ENCODE data around the gene TUBGCP2.
A peak's percentile ranks its signal among the peaks of the same experiment; 100 is the strongest.

The TUBGCP2 gene

DNA sequence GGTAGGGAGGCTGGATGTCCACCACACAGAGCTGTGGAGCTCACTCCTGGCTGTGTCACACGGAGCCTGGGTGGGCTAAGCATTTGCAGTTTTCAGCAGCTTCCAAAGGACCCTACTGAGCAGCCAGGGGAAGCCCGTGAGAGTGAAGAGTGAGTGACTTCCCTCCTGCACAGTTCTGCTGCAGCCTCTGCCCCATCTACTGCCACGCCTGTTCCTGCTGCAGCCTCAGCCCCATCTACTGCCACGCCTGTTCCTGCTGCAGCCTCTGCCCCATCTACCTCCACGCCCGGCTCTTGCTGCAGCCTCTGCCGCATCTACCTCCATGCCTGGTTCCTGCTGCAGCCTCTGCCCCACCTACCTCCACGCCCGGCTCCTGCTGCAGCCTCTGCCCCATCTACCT is 44.2 kb downstream of the TUBGCP2 start:
- DNase-seq (ENCODE audit: low spot score), result no peak

DNA sequence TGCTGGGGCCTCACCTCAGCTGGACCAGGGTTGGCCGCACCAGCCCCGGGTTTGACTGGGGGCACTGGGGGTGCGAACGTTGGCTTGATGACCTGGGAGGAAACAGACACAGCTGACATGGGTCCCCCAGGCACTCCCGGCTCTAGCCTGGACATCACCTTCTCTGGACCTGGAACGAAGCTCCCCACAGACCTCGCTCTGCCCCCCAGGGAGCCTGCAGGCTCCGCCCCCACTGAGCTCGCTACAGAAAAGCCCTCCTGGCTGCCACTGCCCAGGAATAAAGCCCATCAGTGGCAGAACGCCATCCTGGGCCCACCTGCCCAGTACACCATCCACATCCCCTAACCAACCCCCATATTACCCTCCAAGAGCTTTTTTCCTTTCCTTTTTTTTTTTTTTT is 45.0 kb downstream of the TUBGCP2 start:
- DNase-seq (ENCODE audit: low spot score), result no peak

DNA sequence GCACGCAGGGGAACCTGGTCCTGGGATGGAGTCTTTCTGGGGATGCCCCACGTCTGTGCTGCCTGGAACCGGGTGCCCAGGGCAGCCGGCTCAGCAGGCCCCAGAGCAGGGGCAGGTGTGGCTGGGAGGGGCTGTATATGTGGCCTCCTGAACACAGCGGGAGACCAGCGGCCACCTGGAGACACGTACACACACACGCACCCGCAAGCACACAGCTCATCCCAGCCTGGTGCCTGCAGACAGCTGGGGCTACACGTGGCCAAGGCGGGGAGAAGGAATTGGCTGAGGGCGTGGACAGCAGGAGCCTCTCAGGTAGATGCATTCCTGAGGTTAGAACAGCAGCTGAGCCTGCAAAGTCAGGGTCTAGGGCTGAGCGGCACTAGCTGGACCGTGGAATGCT is 46.0 kb downstream of the TUBGCP2 start:
- DNase-seq (ENCODE audit: low spot score), result no peak

DNA sequence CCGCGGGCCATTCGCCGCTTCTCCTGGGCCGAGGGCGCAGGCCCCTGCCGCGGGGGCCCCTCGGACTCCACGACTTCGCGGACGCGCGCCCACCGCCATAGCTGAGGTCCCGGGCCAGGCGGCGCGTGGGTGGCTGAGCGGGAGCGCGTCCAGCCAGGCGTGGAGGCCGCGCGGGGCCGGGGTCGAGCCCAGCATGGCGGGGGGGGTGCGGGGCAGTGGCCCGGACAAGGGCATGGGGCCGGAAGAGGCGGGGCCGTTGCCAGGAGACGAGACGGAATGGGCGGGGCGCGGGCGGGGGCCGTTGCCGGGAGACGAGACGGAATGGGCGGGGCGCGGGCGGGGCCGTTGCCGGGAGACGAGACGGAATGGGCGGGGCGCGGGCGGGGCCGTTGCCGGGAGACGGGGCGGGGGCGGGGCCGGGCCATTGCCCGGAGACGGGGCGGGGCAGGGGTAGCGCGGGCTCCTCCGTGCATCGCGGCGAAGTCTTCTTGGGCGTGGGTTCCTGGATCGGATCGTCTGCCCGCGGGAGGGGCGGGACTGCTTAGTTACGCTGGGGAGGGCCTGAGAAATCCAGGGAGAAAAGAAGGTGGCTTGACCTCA is 46.8 kb downstream of the TUBGCP2 start:
- DNase-seq (ENCODE audit: low spot score), result peak; percentile 85

DNA sequence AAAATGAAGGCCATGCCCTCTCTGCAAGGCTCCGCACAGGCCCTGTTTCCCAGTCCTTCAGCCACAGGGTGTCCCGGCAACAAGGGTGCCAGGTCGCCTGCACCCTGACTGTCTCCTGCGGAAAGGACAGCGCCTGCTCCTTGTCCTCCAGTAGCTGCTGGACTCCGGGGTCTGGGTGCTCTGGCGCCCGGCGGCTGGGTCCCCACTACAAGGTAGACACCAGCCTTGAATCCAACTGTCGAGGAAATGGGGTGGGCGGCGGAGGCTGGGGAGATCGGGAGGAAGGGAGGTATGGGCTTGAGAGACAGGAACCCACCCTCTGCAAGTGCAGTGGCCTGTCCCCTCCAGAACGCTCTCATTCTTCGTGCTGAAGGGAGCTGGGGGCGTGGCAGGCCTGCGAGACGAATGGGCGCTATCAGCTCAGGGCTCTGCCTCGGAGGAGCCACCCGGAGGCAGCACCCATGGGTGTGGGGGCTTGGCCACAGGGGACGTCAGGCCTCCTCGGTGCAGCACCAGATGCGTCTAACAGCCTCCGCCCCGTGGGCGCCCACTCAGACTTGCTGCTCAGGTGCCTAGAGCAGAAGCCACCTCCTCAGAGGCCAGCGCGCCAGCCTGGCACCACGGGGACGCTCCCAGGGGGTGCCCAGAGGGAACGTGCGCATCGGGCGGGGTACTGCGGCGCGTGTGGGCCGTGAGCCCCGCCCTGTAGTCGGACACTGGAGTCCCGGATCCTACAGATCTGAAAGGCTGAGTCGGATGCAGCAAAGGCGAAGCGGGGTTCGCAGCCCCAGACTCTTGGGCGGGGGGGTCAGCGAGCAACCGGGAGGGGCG is 47.6 kb downstream of the TUBGCP2 start:
- peak; percentile 68 for DNase-seq (ENCODE audit: low spot score)

DNA sequence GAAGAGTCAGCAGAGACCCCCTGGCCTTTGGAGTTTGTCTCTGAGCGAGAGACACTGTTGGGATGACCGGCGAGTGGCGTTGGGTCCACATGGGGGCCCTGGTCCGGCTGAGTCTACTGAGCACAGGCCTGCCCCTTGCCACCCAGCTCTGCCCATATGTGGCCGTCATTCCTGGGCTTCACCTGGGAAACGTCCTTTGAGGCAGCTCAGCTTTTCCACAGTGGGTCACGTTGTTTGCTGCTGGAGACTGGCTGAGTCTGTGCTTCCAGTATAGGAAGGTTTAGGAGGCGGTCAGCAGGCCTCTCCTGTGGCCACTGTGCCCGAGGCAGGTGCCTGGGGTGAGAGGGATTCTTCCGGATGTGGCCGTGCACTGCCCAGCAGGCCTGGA is 49.1 kb downstream of the TUBGCP2 start:
- no peak for DNase-seq (ENCODE audit: low spot score)

DNA sequence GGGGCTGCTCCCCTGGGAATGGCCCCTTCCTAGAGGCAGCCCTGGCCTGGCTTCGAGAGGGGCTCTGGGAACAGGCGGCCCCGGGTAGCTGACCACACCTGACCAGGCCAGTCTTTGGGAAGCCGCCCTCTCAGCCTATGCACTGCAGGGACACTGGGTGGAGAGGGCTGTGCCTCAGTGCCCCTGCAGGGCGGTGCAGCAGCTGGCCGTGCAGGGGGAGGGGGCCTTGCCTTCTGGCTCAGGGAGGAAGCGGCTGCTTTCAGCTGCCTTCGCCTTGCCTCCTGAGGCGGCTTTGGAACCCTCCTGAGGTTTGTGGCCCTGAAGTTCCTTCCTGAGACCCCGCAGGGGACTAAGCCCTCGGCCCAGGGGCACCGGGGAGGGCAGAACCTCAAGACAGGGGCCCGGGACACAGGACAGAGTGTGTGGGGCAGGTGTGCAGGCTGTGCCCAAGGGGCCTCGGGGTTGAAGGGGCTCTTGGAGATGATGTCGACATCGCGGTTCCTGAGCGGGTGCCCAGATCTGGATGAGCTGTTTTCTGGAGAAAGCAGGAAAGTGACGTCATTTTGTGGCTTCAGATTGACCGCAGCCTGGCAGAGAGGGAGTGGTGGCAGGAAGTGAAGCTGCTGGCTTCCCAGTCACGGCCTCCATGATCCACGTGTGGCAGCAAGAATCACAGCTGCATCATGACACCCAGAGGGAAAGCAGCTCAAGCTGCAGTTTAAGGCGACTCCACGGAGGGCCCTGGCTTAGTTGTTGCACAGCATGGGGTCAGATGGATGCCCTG is 49.7 kb downstream of the TUBGCP2 start:
- no peak for DNase-seq (ENCODE audit: low spot score)

DNA sequence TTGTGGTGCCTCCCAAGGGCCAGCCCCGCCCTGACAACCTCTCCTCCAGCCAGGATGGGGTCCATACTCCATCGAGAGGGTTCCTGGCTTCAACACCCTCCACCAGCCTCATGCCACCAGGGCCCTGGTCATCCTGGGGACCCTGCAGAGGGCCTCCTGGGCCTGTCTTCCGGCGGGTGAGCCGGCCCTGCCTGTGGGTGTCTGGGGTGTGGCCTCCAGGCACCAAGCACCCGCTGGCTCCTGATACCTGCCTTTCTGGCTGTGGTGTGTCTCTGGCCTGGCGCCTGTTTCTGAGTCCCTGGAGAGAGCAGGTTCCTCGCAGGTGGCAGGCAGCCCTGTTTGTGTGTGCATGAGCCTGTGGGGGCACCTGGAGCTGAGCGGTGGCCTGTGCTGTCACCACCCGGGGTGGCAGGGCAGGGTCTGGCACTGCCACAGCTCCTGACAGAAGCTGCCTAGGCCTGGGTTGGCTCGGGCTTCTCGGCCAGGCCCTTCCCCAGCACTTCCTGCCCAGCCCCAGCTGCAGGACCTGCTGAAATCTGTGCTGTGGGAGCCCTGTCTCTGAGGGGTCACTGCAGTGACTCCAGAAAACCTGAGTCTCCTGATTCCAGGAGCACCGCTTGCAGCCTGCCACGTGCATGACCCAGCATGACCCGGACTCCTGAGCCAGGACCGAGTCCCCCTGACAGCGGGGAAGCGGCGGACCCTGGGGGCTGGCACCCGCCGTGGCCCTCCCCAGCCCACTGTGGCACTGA is 50.4 kb downstream of the TUBGCP2 start:
- DNase-seq (ENCODE audit: low spot score), result no peak

DNA sequence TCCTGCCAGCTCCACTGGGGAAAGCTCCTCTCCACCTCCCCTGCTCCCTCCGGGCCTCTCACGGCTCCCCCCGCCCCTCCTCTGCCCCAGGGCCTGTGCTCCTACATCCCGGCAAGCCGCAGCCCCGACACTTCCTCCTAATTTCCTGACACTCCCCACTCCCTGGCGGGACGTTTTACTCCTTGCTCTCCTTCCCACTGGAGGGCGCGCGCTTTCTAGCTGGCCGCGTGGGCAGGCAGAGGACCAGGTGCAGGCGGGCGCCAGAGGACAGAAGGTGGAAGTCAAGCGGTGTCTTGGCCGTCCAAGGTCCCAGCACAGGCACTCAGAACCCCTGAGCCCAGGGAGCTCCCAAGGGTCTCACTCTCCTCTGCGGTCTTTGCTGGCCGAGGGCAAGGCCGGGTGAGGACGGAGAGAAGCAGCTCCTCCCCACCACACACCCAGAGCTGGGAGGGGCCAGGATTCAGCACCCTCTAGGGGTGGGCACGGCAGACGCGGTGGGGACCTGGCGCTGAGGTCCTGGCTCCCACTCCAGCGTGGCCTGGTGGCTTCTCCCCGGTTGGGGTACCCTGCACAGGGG is 51.1 kb downstream of the TUBGCP2 start:
- peak; percentile 71 for DNase-seq (ENCODE audit: low spot score)

DNA sequence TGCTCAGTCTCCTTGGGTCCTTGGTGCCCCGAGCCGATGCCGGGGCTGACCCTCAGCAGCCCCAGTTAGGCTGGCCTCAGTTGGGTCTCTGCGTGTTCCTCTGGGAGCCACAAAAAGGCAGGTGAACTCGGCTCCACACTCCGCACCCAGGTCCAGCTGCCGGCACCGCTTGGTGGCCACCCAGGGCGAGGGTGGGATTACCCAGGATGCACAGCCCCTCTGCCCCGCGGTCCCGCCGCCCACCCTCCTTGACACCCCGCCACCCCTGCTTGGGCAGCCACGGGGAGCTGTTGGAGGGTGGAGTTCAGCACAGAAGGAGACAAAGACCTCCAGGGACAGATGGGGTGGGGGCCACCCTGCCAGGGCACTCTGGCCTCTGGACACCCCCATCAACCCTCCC is 53.3 kb downstream of the TUBGCP2 start:
- no peak for DNase-seq (ENCODE audit: low spot score)

DNA sequence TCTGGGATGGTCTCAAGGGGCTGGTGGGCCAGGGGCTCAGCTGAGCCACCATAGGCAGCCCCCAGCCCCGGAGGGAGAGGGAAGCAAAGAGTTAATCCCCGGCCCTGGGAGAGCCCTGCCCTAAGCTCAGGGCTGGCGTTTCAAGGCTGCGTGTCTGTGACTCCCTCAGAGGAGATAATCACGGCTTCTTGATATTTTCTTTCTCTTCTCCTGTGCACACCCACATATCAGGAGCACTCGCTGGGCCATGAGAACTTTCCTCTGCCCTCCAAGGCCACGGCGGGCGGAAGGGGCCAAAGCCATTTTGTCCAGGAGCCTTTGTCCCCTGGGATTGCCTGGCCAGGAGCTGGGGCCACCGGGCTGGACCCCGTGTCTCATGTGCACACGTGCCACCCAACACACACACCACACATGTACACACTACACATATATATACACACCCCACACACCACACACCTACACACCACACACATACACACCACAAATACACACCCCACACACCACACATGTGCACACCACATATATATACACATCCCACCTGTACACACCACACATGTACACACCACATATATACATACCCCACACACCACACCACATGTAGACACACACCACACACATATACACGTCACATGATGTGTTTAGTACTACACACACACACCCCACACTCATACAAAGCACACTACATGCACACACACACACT is 54.1 kb downstream of the TUBGCP2 start:
- no peak for DNase-seq (ENCODE audit: low spot score)

DNA sequence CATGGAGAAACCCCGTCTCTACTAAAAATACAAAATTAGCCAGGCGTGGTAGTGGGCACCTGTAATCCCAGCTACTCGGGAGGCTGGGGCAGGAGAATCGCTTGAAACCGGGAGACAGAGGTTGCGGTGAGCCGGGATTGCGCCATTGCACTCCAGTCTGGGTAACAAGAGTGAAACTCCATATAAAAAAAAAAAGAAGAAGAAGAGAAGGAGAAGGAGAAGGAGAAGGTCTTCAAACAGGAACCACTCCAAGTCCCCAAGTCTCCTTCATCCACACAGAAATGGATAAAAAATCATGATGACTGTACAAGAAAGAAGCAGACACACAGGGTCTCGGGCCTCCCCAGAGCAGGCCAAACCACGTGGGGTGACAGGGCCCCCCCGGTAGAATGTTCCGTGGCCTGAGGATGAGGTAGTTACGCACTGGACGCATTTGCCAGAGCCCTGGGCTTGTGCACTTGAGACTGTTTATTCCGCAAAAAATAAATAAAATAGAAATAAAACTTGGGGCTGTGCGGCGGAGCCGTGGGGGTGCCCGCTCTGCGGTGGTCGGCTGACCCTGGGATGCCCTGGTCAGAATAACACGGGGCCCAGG is 55.2 kb downstream of the TUBGCP2 start:
- DNase-seq (ENCODE audit: low spot score), result no peak

DNA sequence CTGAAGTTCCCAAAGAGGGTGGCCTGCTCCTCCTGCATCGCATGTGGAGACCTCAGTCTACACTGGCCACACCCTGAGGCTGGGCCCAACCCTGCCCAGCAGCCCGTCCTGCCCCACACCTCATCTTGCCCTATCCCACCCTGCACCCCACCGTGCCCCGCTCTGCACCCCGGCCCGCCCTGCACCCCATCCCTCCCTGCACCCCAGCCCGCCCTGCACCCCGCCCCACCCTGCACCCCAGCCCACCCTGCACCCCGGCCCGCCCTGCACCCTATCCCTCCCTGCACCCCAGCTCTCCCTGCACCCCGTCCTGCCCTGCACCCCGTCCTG is 56.5 kb downstream of the TUBGCP2 start:
- DNase-seq (ENCODE audit: low spot score), result no peak

DNA sequence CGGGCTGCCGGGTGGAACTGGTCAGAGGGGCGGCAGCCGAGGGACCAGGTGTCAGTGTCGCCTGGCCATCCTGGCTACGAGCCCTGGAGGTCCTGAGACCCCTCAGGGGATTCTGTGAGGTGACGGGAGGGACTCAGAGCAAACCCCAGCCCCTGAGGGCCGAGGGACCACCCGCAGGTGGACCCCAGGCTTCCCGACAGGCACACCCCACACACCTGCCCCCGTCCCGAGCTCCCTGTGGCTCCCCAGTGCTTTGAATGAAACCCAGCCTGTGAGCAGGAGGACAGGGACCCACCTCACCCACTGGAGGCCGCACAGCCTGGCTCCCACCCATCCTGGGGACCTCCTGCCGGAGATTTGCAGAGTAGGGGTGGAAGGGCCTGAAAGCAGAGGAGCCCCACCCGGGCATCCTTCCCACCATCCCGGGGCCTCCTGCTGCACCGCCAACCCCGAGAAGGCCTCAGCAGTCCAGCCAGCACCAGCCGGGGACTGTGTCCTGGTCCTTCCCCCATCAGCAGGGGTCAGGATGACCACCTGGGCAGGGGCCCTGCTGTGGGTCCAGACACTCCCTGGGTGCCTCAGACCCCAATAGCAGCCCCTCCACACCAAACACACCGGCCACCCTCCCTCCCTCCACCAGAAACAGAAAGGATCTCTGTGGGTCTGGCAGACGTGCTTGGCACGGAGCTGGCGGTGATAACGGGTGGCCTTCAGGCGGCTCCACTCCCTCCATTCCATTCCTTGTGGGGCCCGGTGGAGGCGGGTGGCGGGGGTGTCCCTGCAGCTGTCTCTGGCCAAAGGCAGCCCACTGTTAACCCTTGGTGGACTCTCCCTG is 57.1 kb downstream of the TUBGCP2 start:
- DNase-seq (ENCODE audit: low spot score), result no peak

DNA sequence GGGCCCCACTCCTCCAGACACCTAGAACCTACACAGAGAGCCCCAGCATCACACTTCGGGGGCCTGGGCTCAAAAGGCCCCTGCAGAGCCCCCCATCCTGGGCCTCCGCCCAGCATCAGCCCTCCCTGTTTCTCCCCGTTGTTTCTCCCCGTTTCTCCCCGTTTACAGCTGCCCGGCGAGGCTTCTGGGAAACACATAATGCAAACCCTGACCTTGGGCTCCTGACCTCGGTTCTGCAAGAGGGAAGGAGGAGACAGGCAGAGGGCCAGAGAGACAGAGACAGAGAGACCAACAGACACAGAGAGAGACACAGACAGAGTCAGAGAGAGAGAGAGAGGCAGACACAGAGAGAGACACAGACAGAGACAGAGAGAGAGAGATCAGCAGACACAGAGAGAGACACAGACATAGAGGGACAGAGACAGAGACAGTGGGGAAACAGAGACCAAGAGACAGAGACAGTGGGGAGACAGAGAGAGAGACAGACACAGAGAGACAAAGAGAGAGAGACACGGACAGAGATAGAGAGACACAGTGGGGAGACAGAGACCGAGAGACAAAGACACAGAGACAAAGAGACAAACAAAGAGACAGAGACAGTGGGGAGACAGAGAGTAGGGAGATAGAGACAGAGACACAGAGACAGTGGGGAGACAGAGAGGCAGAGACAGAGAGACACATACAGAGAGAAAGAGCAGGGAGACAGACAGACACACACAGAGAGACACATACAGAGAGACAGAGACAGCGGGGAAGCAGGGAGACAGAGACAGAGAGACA is 58.5 kb downstream of the TUBGCP2 start:
- DNase-seq (ENCODE audit: low spot score), result no peak

DNA sequence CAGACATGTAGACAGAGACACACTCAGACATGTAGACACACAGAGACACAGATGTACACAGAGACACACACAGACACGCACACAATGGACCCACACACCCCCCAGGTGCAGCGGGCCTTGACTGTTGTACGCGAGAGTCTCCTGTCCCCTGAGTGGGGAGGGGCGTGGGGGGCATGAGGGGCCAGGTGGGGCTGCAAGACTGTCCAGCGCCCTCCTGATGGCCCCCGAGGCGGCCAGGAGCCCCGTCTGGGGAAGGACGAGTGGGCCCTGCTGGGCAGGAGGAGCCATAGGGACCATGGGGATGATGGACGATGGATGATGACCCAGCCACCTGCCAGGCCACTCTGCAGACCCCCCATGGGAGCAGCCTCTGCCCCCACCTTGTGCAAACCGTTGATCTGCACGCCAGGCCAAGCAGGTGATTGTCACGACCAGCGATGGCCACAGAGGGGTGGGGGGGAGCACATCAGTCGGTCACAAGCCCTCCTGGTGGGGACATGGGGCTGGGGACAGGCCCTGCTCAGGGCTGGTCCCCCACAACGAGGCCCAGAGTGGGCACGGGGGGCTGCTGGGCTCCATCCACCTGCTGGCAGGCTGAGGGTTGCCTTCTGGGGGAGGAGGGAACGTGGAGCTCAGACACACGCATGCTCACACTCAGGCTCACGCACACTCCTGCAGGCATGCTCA is 59.4 kb downstream of the TUBGCP2 start:
- no peak for DNase-seq (ENCODE audit: low spot score)

DNA sequence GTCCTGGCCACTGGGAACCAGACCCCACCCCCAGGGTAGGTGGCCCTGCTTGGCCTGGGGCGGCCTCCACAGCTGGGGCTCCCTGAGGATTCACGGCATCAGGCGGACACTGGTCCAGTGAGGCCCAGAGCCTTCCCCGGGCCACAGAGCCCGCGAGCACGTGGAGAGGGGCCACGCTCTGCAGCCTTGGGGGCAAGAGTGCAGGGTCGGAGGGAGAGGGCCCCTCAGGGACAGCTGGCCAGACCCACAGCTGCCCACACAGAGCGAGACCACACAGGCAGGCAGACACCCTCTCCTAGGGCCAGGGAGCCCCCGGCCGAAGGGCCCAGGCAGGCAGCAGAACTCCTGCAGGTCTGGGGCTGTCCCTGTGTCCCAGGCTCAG is 60.3 kb downstream of the TUBGCP2 start:
- no peak for DNase-seq (ENCODE audit: low spot score)

DNA sequence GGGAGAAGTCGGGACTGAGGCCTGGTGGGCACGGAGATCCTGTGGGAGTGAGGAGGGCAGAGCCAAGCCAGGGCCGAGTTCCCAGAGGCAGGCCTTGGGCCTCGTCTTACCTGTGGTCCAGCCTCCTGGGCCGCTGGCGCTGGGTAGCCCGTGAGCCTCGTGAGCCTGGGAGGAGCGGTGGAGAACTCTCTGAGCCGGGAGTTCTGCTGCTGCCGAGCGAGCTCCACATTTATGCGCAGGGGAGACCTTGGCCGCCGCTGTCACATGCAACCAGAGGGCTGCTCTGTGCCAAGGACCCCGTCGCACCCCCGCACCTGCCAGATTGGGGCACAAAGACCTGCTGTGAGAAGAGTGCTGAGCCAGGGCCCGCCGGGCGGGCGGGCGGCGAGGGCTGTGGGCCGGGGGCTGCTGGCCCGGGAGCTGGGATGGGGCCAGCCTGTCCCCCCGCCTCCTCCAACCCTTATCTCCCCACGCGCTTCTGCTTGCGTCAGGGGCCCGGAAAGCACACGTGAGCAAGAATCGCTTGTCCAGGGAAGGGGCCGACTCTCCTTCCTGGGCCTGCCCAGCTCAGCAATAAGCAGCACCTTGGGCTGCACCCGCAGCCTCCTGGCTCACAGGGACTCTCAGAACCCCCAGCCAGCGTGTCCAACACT is 60.9 kb downstream of the TUBGCP2 start:
- DNase-seq (ENCODE audit: low spot score), result no peak

Measured in HuH-7.5 (cell line).